CD4-positive, alpha-beta T cell treated with Interferon alpha-2 for 1 hour (primary cell): ENCODE measurements around the gene MMP21.

Source experiments
- DNase-seq, 2 donors: peaks; one replicate each; pipeline ENCODE4 v3.0.0-alpha.2; 2020 to 2022

MMP21 gene

DNA sequence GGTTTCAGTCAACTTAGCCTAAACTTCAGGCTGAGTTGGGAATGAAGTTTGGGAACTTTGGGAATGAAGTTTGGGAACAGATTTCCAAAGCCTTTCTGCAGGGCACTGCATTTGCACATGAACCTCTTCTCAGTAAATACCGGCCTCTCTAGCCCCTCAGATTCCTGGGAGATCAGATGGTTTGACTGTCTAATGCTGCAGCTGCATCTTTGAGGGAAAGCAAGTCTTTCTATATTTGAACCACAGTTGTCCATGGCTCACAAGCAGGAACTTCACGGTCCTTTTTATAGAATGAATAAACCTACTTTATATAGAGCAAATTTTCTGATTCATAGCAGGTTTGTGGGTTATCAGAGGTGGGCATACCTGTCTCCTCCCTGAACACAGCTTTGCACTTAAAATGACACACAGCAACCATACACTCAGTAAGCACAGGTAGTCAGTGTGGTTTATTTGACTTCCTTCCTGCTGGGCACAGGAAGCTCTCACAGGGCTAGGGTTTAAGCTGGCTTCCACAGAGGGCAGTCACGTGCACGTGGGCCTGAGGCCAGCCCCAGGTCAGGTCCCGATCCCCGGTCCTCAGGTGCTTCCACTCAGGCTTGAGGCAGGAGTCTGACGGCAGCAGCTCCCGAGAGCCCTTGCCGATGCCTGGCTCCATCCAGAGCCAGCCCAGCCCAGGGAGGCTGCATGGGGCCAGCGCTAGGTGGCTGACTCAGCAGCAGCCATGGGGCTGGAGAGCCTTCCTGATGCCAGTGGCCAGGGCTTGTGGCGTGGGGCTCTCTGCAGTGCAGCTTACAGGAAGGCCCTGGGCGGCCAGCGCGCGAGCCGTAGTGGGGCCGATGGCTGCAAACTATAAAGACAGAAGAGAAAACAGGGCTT is 12.8 kb upstream of the MMP21 start:
- no peak for DNase-seq

DNA sequence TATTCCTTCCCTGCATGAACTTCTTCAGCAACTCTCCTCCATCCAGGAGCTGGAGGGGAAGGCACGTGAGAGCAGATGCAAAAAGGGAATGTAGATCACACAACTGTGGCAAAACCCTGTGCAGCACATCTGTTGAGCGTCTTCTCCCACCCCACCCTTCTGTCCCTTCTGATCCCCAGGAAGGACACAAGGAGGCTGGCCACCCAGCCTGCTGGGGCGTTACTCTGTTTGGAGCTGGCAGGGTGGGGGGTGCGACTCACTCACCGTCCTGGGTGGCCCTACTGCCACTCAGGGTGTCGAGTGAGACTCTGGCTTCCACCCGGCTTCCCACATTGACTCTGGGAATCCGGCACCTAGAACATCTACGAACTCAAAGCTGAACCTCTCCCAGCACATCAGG is 10.2 kb upstream of the MMP21 start:
- no peak for DNase-seq

DNA sequence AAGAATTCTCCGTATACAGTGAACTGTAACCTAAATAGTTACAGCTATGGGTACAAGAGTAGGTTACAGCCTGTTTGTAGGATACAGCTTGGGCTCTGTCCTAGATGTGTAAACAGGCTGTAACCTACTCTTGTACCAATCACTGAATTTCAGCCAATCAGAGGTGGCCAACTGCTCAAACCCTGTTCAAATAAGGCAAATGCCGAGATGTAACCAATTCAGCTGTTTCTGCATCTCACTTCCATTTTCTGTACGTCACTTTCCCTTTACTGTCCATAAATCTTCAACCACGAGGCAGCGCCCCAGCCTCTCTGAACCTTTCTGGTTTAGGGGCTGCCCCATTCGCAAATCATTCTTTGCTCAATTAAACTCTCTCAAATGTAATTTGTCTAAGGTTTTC is 8.3 kb upstream of the MMP21 start:
- no peak for DNase-seq

DNA sequence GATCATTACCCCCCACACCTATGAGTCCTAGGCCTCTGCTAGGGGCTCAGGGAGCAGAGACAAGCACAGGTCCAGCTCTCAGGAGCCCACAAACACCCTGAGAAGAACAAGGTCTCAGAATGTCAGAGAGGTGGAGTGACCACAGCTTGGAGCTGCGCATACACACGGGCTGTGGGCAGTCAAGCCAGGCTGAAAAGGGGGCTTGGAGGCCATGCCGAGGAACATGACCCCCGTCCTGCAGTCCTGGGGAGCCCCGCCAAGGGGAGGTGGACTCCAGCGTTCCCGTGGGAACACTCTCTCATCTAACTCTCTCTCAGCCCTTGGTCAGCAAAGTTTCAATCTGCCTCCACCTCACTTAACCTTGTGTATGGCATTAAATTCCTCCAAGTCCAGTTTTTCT is 7.8 kb upstream of the MMP21 start:
- no peak for DNase-seq

DNA sequence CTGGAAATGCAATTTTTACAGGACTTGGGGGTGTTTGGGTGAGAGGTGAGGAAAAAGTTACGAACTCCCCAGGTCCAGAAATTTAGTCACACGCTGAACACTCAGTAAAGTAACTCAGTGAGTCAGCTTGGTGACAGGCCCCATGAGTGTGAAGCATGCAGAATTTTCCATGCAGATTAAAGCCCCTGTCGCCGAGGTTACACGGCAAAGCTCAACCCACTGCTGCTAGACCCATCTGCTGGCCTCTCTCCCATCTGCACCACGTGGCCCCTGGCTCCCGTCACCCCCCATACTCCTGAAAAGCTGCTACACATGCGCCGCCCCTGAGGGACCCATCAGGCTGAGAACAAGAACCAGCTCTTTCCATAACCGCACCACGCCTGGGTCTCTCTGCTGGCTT is 7.0 kb upstream of the MMP21 start:
- DNase-seq = no peak

DNA sequence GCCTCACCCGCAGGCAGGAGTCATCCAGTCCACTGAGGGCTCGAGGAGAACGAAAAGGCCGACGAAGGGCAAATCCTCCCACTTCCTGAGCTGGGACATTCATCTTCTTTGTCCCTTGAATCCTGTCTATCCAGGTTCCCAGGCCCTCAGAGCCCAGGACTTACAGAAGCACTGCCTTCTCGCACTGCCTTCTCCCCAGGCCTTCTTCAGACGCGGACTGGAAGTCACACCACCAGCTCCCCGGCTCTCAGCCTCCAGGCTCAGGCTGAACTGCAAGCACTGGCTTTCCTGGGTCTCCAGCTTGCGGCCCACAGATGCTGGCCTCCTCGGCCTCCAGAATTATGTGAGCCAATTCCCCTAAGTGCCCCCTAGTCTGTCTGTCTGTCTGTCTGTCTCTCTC is 6.4 kb upstream of the MMP21 start:
- DNase-seq = no peak

DNA sequence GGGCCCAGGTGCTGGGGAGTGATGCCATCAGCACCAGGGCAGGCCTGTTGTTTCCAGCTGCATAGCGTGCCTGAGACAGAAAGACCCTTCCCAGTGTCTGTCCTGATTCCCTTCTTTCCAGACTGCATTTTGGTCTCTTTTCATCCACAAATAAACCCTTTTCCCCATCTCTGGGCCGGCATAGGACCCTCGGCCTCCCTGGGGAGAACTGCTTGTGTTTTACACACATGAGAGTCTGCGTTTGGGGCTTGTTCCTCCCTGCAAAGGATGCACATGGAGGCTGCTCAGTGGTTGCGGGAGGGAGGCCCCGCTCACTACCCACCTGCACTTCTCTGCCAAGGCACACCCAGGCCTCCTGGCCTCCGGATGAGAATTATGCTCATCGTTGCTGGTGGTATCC is 5.8 kb upstream of the MMP21 start:
- no peak for DNase-seq

DNA sequence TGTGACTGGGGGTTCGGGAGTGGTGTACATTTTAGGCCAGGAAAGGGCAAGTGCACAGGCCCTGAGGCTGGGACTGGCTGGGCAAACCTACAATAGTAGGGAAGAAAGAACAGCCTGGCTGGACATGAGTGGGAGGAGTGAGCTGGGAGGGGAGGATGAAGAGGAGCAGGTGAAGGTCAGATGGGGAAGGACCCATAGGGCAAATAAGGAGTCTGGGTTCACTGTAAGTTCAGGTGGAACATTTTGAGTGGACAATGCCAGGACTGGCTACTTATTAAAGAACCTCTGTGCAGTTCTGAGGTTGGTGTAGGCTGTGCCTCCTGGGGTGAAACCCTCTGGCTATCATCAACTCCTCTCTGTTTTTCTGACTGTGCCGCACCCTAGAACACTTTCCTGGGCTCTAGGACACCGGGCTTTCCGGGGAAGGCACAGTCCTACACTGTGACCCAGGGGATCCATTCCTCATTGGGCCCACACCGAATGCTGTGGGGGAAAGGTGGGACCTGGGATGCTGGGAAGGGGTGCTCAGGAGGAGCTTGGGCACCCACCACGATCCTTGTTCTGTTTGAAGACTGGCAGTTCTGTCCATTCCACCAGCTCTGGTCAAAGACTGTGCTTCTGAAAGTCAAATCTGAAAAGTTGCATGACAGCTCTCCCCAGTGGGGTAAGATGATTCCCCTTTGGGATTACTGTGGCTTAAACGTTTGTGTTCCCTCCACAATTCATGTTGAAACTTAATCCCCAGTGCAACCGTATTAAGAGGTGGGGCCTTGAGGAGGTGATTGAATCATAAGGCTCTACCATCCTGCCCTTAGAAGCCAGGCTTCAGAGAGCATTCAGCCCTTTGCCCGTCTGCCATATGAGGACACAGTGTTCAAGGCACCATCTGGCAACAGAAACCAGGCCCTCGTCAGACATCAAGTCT is 4.0 kb upstream of the MMP21 start:
- no peak for DNase-seq

DNA sequence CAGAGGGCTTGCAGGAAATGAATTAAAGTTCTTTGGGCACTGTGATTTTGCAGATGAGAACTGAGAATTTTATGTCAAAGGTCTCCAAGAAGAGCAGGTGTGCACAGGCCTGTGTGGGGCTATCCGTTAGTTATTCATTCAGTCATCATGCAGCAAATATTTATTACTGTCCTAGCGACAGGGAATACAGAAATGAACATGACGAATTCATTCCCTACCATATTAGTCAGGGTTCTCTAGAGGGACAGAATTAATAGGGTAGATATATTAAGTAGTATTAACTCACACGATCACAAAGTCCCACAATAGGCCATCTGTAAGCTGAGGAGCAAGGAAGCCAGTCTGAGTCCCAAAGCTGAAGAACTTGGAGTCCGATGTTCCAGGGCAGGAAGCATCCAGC is 2.9 kb upstream of the MMP21 start:
- no peak for DNase-seq

DNA sequence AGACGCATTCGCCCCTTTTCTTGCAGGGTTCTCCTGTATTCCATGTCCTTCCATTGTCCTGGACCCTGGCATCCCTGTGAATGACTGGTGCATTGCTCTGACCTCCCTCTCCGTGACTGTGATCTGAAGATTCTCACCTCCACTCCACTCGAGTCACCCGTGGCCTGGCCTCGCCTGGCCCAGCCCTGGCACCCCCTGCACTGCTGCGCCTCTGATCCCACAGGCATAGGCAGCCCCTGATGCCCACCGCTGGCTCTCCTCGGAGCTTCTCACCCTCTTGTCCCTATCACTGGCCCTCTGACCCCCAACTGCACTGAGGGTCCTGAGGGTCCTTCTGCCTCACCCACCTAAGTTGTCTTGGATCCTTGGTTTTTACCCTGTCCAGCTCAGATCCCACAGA is 2.2 kb upstream of the MMP21 start:
- no peak for DNase-seq

DNA sequence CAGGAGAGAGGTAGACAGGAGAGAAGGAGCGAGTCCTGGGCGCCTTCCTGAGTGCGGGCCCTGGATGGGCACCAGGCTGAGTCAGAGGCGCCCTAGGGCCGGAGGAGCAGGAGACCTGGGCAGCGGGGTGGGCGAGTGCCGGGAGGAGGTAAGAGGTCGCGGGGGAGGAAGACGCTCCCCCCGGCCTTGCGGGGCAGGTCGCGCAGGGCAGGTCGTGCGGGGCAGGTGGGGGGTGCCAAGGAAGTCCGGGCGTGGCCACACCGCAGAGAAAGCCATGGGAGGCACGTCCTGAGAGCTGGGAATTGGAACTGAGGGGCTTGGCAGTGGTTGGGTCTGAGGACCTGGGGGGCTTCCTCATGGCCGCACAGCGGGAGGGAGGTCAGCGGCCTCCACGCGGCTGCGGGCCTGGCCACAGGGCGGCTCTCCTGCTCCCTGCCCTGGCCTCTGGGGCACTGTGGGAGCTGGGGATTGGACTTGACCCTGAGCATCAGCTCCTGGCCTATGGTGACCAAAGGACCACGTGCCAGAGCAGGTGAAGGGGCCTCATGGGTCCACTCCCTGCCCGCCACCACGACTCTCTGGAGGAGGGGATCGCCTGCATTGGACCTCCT is 935 bp downstream of the MMP21 start:
- no peak for DNase-seq

DNA sequence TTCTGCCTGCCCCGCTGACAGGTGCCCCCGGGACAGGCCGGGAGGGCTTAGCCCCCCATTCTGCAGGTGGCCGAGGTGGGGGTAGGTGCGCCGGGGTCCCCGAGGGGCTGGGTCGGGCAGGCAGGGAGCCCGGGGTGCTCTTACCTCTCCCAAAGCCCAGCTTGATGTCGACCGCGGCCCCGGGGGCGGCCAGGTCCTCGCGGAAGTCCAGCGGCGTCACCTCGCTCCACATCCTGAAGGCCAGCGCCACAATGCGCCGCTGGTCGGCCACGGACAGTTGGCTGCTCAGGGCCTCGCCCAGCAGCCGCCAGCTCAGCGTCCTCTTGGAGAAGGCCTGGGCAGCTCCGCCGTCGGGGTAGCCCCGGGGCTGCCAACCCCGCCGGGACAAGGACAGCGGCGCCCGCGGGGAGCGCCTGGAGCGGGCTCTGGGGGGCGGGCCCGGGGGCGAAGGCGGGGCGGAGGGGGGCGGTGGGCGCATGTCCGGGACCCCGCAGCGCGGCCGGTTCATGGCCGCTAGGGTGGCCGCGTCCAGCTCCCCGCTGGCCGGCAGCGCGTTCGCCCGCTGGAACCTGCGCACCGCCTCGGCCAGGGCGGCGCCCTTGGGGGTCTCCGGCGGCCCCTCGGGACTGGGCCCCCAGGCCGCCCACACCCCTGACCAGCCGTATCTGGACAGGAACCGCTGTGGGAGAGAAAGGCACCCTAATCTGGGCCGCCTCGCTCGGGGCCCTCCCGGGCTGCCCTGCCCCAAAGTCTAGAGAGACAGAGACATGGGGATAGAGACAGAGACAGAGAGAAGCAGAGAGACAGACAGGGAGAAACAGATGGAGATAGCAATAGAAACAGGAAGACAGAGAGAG is 1.7 kb downstream of the MMP21 start:
- no peak for DNase-seq

DNA sequence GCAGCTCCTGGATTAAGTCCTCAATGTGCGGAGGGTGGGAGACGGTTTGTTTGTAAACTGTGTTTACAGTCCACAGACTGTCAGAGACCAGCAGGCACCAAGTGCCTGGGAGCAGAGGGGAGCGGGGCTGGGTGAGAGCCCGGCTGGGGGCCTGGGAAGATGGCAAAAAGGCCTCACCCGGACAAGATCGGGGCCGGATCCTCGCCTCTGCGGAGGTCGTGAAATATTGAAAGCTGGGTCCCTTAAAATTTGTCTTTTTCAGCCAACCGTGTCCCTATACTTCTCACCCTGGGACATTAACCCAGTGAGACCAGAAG is 2.8 kb downstream of the MMP21 start:
- DNase-seq = no peak

DNA sequence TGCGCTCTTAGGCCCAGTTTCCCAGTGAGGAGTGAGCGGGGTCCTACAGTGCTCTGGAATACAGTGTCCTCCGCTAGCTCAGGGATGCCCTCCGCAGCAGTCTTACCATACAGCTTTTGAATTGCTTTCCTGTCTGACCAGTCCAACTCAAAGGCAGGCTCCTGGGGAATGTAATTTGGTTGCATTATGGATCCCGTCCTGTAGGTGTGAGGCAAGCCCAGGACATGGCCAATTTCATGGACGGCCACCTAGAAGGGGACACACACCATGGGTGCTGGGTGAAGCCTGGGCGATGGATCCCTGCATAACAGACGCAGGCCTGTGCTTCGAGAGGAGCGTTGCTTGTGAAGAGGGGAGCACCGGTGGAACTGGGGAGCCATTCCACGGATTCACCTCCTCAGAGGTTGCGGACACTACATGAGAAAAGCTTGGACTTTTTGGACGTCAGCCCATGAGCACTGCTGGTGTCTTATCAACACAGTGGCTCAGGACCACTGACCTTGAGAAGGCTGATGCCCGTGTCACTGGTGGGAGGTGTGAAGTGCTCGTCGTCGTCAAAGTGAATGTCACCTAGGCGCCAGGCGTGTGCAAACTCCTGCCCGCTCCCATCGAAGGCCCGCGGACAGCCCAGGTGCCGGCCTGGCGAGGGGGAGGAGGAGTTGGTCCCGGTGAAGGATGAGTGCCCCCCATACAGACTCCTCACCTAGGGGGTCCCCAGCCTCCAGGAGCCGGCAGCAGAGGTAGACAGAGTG is 3.3 kb downstream of the MMP21 start:
- DNase-seq = no peak

DNA sequence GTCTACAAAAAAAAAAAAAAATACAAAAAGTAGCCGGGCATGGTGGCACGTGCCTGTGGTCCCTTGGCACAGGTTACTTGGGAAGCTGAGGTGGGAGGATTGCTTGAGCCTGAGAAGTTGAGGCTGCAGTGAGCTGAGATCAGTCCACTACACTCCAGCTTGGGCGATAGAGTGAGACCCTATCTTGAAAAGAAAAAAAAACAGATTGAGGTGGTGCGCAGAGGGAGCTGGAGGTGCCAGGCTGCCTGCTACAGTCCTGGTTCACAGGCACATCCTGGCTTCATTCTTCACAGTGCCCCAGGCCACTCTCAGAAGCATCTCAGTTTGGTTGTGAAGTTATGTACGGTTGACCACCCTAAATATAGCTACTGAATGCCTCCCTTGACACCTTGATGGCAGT is 4.8 kb downstream of the MMP21 start:
- no peak for DNase-seq

DNA sequence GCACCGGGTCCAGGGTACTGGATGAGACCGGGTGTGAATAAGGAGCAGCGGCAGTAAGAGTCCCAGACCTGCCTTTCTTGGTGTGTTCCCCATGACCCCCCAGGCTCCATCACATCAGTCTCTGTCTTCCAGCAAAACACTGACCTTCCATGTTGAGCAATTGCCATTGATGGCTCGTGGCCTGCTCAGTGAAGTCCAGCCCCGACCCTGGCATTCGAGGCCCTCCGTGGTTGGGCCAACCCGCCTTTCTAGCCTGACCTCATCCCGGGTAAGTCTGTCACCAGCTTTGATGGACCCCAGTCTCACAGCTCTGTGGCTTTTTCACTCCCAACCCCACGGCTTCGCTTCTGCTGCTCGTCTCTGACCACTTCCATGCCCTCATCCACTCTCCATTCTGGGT is 6.4 kb downstream of the MMP21 start:
- no peak for DNase-seq

DNA sequence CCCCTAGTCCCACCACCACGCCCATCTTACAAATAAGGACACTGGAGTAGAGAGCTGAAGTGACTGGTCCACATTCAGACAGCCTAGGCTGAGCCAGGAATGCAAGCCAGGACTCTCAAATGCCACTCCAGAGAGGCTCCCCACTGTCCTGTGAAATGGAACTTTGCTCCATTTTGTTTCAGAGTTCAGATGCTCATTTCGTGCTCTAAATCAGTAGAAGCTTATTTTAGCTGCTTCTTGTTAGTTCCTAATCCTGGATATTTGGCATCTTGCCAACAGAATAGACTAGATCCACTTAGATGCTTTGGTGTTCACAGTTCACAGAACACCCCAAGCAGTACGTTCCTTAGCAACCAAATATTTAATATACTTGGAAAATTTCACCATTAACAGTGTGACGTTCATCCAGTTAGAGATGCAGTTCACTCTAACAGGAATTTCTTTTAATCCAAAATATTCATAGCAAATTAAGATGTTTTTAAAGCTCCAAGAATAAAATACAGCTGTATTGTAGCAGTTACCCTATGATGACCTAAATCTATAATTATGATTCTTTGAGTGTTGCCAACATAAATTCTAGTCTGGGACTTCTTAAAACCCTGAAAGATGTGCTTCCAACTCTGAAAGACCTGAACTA is 7.3 kb downstream of the MMP21 start:
- no peak for DNase-seq

DNA sequence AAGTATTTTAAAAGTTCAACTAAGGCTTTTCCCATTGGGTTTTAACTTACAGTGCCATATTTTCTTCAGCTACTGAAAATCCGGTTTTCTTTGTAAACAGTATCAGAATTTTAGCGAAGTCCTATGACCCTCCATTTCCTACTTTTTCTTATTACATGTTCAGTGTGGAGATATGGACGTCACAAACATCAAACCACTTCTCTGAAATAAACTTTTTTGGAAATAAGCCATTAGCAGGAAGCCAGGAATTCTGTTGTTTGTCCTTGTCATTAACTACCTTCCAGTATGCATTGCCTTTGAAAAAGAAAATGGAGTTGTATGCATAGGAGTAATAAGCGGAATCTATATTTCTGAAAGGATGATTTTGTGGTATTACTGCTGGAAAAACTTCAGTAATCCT is 9.1 kb downstream of the MMP21 start:
- no peak for DNase-seq

DNA sequence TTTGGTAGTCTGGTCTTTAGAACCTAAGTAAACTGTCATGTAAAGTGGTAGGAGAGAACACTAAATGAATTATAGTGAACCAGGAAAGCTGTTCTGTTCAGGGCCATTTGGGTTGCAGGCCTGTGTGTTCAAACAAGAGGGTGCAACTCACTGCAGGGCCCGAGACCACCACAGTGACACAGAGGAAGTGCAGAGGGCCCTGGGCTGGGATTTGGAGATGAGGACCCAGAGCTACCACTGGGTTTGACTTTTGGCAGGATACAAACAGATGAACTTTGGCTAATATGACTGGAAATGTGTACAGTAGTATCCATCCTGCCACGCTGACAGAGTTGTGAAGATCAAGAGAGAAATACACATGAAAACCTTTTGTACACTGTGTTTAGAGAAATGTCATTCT is 9.8 kb downstream of the MMP21 start:
- no peak for DNase-seq

DNA sequence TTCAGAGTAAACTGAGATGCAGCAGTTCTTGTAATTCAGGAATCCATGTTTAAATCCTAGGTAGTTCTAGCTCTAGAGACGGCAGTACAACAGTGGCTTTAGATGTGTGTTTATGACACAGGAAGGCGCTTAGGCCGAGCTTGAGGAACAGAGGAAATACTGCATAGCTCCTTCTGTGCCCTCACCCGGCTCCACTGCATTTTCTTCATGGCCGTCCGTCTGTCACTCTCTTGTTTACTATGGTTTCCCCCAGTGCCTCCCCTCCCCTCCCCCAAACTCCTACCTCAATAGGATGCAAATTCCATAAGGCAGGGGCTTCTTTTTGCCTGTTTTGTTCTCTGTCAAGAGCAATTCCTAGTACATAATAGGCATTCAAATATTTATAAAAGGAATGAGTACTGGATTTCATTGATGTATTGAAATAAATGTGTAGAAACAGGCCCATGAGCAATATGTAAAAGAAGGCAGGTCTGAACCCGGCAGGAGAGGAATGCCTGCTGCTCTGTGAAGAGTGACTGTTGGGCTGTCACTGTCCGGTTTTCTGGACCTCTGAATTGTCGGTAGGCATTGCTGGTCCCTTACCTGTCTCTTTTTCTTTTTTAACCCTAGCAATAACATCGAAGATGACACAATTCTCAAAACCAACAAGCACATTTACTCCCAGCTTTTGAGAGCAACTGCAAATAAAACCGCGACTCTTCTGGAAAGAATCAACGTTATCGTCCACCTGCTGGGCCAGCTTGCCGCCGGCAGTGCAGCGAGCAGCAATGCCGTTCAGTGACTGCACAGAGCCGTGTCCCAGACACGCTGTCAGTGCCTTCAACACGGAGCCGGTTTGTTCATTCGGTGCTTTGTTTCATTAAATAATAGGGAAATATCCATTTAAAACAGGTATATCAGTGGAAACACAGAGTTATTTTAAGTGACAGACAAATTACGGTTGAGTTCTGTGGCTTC is 12.7 kb downstream of the MMP21 start:
- DNase-seq = no peak
